ENCODE results near the gene DDX43. TPM values are rescaled to one million over a fixed set of nuclear protein-coding genes. Genes with fewer than 3 reads are reported as not detected.
A peak's percentile ranks its signal among the peaks of the same experiment; 100 is the strongest.

Gene DDX43
- total RNA-seq, result 1 to 10 TPM in 3 of 4 donors, under 1 TPM in 1; 0.62 to 7.9 (median 2.8) TPM

GRCh38 chr6:73394577-73395354 lies at the start of gene DDX43:
Gene DDX43 (plus strand): TSS chr6:73394828. CDS start chr6:73394906, 78 bp downstream.
- H3K27me3 ChIP-seq, result no peaks in the 10 kb centered on the region
- no peak for TF ChIP-seq CTCF (IDR thresholded peaks at IDR 0.05)
- TF ChIP-seq POLR2AphosphoS5 (IDR thresholded peaks at IDR 0.05), result no peak
- no peak for TF ChIP-seq EP300 (IDR thresholded peaks at IDR 0.05)
- TF ChIP-seq POLR2A (IDR thresholded peaks at IDR 0.05), result no peak
- peak within 1 kb of the TSS in 3 of 4 donors; percentile 24 to 79 (median 73) for H3K27ac ChIP-seq
- ATAC-seq, result peak; percentile 87
- peak within 1 kb of the TSS in 1 of 2 donors; percentile 46 for H3K4me3 ChIP-seq
- WGBS, 2 donors (ENCODE audit: low coverage in 1 of 2), result 86 to 96% methylated on average over 10 to 34 of the region's 54 CpGs
- H3K4me1 ChIP-seq, result no peaks in the 10 kb centered on the region
- H3K36me3 ChIP-seq, result no peaks in the 10 kb centered on the region
- H3K9me3 ChIP-seq, result no peaks in the 10 kb centered on the region

- H3K27me3 ChIP-seq, result peaks cover 33% of the 10 kb centered on the region
- WGBS, 2 donors (ENCODE audit: low coverage in 1 of 2), result 33 to 40% methylated on average over 2 to 16 of the region's 33 CpGs
- H3K4me3 ChIP-seq, result no peak overlapping the region
- ATAC-seq, result no peak
- no peak overlapping the region for H3K27ac ChIP-seq
- TF ChIP-seq EP300 (IDR thresholded peaks at IDR 0.05), result no peak
- TF ChIP-seq POLR2A (IDR thresholded peaks at IDR 0.05), result no peak
- no peak for TF ChIP-seq CTCF (IDR thresholded peaks at IDR 0.05)
- TF ChIP-seq POLR2AphosphoS5 (IDR thresholded peaks at IDR 0.05), result no peak
- H3K9me3 ChIP-seq, result no peaks in the 10 kb centered on the region
- H3K4me1 ChIP-seq, result no peaks in the 10 kb centered on the region
- no peaks in the 10 kb centered on the region for H3K36me3 ChIP-seq
Measured at GRCh38 chr6:73348550-73349204, 46.0 kb upstream of the DDX43 start.

- 24 to 27% methylated on average over 5 to 6 of the region's 6 CpGs for WGBS, 2 donors (ENCODE audit: low coverage in 1 of 2)
Measured at GRCh38 chr6:73349311-73349710, 45.3 kb upstream of the DDX43 start.

GRCh38 chr6:73353636-73354593 lies 40.7 kb upstream of the DDX43 start, which contains the start of gene DPPA5:
Gene DPPA5 (minus strand): TSS chr6:73354276. CDS start chr6:73354225, 51 bp downstream.
- ATAC-seq, result no peak
- H3K4me3 ChIP-seq, result no peak within 1 kb of the TSS
- no peak within 1 kb of the TSS for H3K27ac ChIP-seq
- TF ChIP-seq POLR2A (IDR thresholded peaks at IDR 0.05) (no peak), POLR2AphosphoS5 (IDR thresholded peaks at IDR 0.05) (no peak), CTCF (IDR thresholded peaks at IDR 0.05) (no peak), EP300 (IDR thresholded peaks at IDR 0.05) (no peak)
- 90% methylated on average over 13 of the region's 59 CpGs; no CpG with 5 or more reads in 1 of the 2 donors for WGBS, 2 donors (ENCODE audit: low coverage in 1 of 2)
- H3K36me3 ChIP-seq, result no peaks in the 10 kb centered on the region
- H3K27me3 ChIP-seq, result peaks cover 25% of the 10 kb centered on the region
- H3K4me1 ChIP-seq, result no peaks in the 10 kb centered on the region
- H3K9me3 ChIP-seq, result no peaks in the 10 kb centered on the region

More at GRCh38 chr6:73349311-73349710, 45.3 kb upstream of the DDX43 start:
- Histone ChIP-seq H3K27me3 (peaks cover 39% of the 10 kb centered on the region), H3K36me3 (no peaks in the 10 kb centered on the region), H3K4me3 (no peak overlapping the region), H3K9me3 (no peaks in the 10 kb centered on the region), H3K4me1 (no peaks in the 10 kb centered on the region), H3K27ac (no peak overlapping the region)
- no peak for ATAC-seq
- TF ChIP-seq POLR2AphosphoS5 (IDR thresholded peaks at IDR 0.05), result no peak

- no peak within 1 kb of the TSS for H3K4me3 ChIP-seq
- no peaks in the 10 kb centered on the region for H3K9me3 ChIP-seq
- no peak within 1 kb of the TSS for H3K27ac ChIP-seq
- no peaks in the 10 kb centered on the region for H3K27me3 ChIP-seq
- H3K36me3 ChIP-seq, result no peaks in the 10 kb centered on the region
- H3K4me1 ChIP-seq, result no peaks in the 10 kb centered on the region
- TF ChIP-seq POLR2AphosphoS5 (IDR thresholded peaks at IDR 0.05) (no peak), POLR2A (IDR thresholded peaks at IDR 0.05) (no peak), CTCF (IDR thresholded peaks at IDR 0.05) (no peak), EP300 (IDR thresholded peaks at IDR 0.05) (no peak)
- ATAC-seq, result no peak
- WGBS, 2 donors (ENCODE audit: low coverage in 1 of 2), result 85% methylated on average over 8 of the region's 23 CpGs; no CpG with 5 or more reads in 1 of the 2 donors
Measured at GRCh38 chr6:73362358-73362757, 32.3 kb upstream of the DDX43 start, which contains the start of gene KHDC3L. Gene KHDC3L (plus strand): TSS chr6:73362658. CDS start chr6:73362730, 72 bp downstream.
